Smooth muscle cell (in vitro differentiated cells): ENCODE results near the gene TOX3. TPM values are rescaled to one million over a fixed set of nuclear protein-coding genes. Genes with fewer than 3 reads are reported as not detected.

ENCODE experiments used
- DNase-seq: peaks from one replicate; lab custom pipeline; 2025; ENCODE audit not compliant: unreplicated experiment; lab: John Stamatoyannopoulos, UW
- H2AFZ ChIP-seq: fragments of 200-600 bp; sonication (generic); 2 replicates; pipeline ENCODE4 v1.6.0; 2016; ENCODE audit warnings: antibody characterized with exemption, low read depth, mild to moderate bottlenecking
- H3F3A ChIP-seq: fragments of 200-600 bp; sonication (generic); 2 replicates; pipeline ENCODE4 v1.6.0; 2017; ENCODE audit warnings: antibody characterized with exemption, low read depth
- H3K27ac ChIP-seq: fragments of 200-600 bp; sonication (generic); 2 replicates; pipeline ENCODE4 v1.5.1; 2016; ENCODE audit warnings: low read depth, mild to moderate bottlenecking
- H3K27me3 ChIP-seq: fragments of 200-600 bp; sonication (generic); 2 replicates; pipeline ENCODE4 v1.6.1; 2016; ENCODE audit warnings: low read depth, mild to moderate bottlenecking
- H3K36me3 ChIP-seq: fragments of 200-600 bp; sonication (generic); 2 replicates; pipeline ENCODE4 v1.5.1; 2016; ENCODE audit warnings: low read depth
- H3K4me1 ChIP-seq: fragments of 200-600 bp; sonication (generic); 2 replicates; pipeline ENCODE4 v1.5.1; 2016; ENCODE audit warnings: low read depth
- H3K4me2 ChIP-seq: fragments of 200-600 bp; sonication (generic); 2 replicates; pipeline ENCODE4 v1.6.0; 2016; ENCODE audit warnings: mild to moderate bottlenecking
- H3K4me3 ChIP-seq: fragments of 200-600 bp; sonication (generic); 2 replicates; pipeline ENCODE4 v1.5.1; 2016; ENCODE audit warnings: mild to moderate bottlenecking
- H3K79me2 ChIP-seq: fragments of 200-600 bp; sonication (generic); 2 replicates; pipeline ENCODE4 v1.6.0; 2016; ENCODE audit warnings: low read depth, mild to moderate bottlenecking
- H3K9ac ChIP-seq: fragments of 200-600 bp; sonication (generic); 2 replicates; pipeline ENCODE4 v1.6.0; 2016; ENCODE audit warnings: low read depth
- H3K9me3 ChIP-seq: fragments of 200-600 bp; sonication (generic); replicated peaks from 2 replicates; pipeline ENCODE4 v1.5.1; 2016; ENCODE audit warnings: low read depth
- H4K20me1 ChIP-seq: fragments of 200-600 bp; sonication (generic); 2 replicates; pipeline ENCODE4 v1.6.0; 2016; ENCODE audit warnings: low read depth
- CTCF ChIP-seq: fragments of 200-600 bp; sonication (generic); IDR thresholded peaks from 2 replicates; pipeline ENCODE4 v1.5.1; 2017; ENCODE audit warnings: borderline replicate concordance, mild to moderate bottlenecking, antibody characterized with exemption; ENCODE audit not compliant: insufficient read depth, poor library complexity, severe bottlenecking
- WGBS: methylation state at CpG from one replicate; pipeline ENCODE4 v1.1.7; 2016; ENCODE audit warnings: low lambda C conversion rate; 5-methylcytosine and 5-hydroxymethylcytosine counted together
- polyA plus RNA-seq: library from polyadenylated mRNA; unstranded; fragments of >200 nt; fragmentation: Nextera tagmentation; extraction: Ambion mirVana; gene quantifications from 2 replicates; pipeline ENCODE4 v1.2.1, GENCODE V29; 2016
- total RNA-seq: library from RNA; depleted of rRNA; stranded (reverse); fragments of >200 nt; gene quantifications from 2 replicates; pipeline ENCODE4 v1.2.3, GENCODE V29; 2014

The TOX3 gene
- total and polyA plus RNA-seq, 2 experiments from 2014 or later: 0.18 to 0.49 TPM

DNA sequence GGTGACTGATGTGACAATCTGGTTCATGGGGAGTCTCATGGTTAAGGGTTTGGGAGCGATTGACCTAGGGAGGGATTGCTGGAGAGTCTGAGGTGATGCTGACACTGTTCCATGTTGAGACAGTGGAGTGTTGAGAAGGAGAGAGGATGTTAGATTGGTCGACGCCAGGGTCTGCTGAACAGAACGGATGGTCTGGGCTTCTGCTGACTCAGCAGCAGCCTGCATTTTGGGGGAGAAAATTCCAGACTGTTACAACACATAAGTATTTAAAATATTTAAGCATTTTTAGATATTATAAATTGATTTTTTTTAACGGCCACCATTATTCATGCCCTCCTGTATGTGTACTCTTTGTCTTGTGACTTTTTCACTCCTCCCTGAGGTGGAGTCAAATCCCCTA is 107.2 kb downstream of the TOX3 start:
- WGBS: 94% methylated on average over 5 of the region's 5 CpGs
- Histone ChIP-seq H3K27me3 (no peaks in the 10 kb centered on the region), H3K4me1 (peaks cover 3% of the 10 kb centered on the region), H3K27ac (no peak overlapping the region), H3K9ac (no peak overlapping the region), H3K79me2 (no peaks in the 10 kb centered on the region), H3F3A (no peaks in the 10 kb centered on the region), H3K4me2 (no peak overlapping the region), H3K4me3 (no peak overlapping the region), H3K36me3 (no peaks in the 10 kb centered on the region), H4K20me1 (no peaks in the 10 kb centered on the region), H3K9me3 (no peaks in the 10 kb centered on the region), H2AFZ (no peak overlapping the region)
- no peak for TF ChIP-seq CTCF
- DNase-seq: no peak

- Histone ChIP-seq H3K4me1 (peaks cover 3% of the 10 kb centered on the region), H3K27me3 (no peaks in the 10 kb centered on the region), H3K79me2 (no peaks in the 10 kb centered on the region), H3K4me2 (no peak overlapping the region), H3K27ac (no peak overlapping the region), H4K20me1 (no peaks in the 10 kb centered on the region), H3K4me3 (no peak overlapping the region), H3K9me3 (no peaks in the 10 kb centered on the region), H3K9ac (no peak overlapping the region), H2AFZ (no peak overlapping the region), H3K36me3 (no peaks in the 10 kb centered on the region), H3F3A (no peaks in the 10 kb centered on the region)
- WGBS: 92% methylated on average over 11 of the region's 11 CpGs
- DNase-seq: no peak
- TF ChIP-seq CTCF: no peak
Measured at GRCh38 chr16:52439171-52439701, 107.7 kb downstream of the TOX3 start.

DNA sequence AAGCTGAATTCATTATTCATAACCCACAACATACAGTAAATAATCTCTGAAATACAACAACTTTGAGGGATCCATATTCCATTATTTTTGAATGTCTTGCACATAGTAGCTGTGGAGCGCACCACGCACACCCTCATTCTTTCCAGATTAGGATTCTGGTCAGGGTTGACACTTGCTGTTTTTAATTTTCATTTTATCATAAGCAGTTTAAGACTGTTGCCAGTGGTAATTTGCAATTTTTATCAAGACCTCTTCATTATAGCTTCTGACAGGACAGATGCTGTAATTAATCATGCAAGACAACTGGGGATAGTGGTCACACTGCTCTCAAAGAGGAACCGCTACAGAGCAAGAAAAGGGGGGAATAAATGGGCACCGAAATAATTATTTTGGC is 109.7 kb downstream of the TOX3 start:
- DNase-seq: no peak
- H2AFZ ChIP-seq: no peak overlapping the region
- 91% methylated on average over 4 of the region's 4 CpGs for WGBS
- no peak for TF ChIP-seq CTCF
- H3K9ac ChIP-seq: no peak overlapping the region
- H3K9me3 ChIP-seq: no peaks in the 10 kb centered on the region
- no peaks in the 10 kb centered on the region for H3K36me3 ChIP-seq
- no peak overlapping the region for H3K4me3 ChIP-seq
- no peaks in the 10 kb centered on the region for H3K27me3 ChIP-seq
- H3K27ac ChIP-seq: no peak overlapping the region
- peaks cover 3% of the 10 kb centered on the region for H3K4me1 ChIP-seq
- H4K20me1 ChIP-seq: no peaks in the 10 kb centered on the region
- no peak overlapping the region for H3K4me2 ChIP-seq
- H3F3A ChIP-seq: no peaks in the 10 kb centered on the region
- no peaks in the 10 kb centered on the region for H3K79me2 ChIP-seq
